ENCODE data around the gene UPK1A. TPM values are rescaled to one million over a fixed set of nuclear protein-coding genes. Genes with fewer than 3 reads are reported as not detected.

Gene UPK1A
- total RNA-seq, result not detected in 2 replicates

DNA sequence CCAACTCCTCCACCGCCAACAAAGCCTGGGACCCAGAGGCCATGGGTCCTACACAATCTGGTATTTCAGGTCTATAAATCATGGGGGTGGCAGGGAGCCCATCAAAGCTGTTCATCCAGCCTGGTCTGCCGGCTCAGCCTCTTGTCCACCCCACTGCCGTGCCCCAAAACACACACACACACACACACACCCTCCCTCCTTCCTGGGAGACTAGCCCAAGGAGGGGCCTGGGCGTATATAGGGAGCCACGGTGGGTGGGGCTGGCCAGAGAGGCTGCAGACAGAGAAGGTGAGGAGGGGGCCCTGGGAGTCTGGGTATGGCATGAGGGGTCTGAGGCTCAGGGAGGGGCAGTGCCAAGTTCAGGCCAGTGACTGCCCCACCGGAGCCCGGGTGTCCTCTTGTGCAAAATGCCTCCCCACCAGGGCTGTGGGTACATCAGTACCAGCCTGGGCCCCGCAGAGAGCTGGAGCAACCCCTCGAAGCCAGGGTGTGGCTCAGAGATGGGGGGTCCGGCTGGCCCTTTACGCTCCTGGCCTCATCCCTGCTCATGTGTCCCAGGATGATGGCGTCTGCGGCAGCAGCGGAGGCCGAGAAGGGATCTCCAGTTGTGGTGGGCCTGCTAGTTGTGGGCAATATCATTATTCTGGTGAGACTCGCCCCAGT lies at the start of gene UPK1A:
Gene UPK1A (plus strand): TSS at position 267 of the 663 bp plus-strand sequence. CDS start 296 bp downstream, at position 563.

DNA sequence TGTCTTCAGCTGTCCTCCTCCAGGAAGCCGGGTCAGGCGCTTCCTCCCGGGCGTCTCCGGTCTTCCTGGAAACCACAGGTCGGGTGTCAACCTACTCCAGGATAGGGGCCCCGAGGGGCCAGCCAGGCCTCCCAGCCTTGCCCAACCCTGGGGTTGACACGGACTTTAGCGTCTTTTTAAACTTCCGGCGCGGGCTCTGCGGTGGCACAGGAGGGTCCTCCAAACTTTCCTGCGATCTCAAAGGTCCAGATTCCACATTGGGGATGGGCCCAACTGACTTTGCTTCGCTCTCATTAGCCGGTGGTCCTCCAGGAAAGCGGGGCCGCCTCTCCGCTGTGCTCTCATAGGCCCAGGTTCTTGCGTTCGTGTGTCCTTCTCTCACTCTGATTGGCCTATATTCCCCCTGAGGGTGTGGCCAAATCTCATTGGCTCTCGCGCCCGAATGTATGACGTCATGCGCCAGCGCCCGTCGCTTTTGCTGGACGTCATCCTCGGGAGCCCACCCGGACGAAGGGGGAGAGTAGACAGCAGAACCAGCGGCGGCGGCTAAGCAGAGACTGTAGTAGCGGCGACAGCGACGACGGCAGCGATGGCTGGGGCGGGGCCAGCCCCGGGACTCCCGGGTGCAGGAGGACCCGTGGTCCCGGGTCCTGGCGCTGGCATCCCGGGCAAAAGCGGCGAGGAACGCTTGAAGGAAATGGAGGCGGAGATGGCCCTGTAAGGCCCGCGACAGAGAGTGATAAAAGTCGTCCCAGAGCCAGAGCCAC lies 37.6 kb upstream of the UPK1A start, which contains the start of gene RBM42:
Gene RBM42 (plus strand): TSS at position 472 of the 767 bp plus-strand sequence. CDS start 118 bp downstream, at position 590.

DNA sequence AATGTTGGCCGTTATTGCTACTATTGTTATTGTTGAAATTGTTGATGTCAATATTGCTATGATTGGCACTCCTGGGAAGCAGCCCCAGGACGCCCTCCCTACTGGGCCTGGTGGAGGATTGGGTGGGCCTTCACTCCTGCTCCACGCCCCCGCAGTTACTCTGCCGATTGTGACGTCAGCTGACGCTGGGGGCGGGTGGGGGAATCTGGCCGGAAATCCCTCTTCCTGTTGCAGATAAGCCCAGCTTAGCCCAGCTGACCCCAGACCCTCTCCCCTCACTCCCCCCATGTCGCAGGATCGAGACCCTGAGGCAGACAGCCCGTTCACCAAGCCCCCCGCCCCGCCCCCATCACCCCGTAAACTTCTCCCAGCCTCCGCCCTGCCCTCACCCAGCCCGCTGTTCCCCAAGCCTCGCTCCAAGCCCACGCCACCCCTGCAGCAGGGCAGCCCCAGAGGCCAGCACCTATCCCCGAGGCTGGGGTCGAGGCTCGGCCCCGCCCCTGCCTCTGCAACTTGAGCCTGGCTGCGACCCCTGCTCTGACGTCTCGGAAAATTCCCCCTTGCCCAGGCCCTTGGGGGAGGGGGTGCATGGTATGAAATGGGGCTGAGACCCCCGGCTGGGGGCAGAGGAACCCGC lies 24.7 kb upstream of the UPK1A start, which contains the start of gene ETV2:
Gene ETV2 (plus strand): TSS at position 231 of the 637 bp plus-strand sequence. CDS start 716 bp downstream, outside the sequence.

DNA sequence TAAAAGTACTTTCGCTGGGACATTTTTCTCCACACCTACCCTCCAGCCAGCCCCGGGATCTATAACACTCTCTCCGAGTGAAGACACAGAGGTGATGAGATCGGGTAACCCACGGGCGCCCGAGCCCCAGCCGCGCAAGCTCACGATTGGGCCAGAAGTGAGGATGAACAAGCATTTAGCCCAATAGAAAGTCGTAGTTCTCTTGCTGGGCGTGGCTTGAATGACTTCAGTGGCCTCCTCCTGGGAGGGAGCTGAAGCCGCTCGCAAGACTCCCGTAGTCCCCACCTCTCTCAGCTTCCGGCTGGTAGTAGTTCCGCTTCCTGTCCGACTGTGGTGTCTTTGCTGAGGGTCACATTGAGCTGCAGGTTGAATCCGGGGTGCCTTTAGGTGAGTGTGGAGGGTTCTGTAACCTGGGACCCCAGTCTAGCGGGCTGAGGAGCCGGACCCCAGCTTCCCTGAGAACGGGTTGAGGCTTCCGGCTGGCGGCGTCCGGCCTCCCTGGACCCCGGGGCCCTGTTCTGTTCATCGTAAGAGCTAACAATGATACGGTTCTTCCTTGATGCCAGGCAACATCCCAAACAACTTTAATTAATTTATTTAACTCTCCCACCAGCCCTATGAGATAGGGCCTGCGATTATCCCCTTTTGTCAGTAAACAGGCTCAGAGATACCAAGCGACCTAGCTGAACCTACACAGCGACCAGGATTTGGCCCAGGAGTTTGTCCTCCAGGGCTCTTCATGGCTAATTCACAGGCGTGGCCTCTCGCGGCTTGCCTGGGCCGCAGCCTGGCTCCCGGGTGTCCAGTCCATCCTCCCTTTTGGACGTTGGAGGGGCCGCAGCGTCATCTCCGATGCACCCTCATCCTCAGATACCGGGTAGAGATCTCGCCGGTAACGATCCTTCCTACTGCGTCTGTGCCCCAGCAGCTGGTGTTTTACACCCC lies 18.0 kb upstream of the UPK1A start, which contains the start of gene COX6B1:
Gene COX6B1 (plus strand): TSS at position 307 of the 945 bp plus-strand sequence. CDS start 2,921 bp downstream, outside the sequence.

DNA sequence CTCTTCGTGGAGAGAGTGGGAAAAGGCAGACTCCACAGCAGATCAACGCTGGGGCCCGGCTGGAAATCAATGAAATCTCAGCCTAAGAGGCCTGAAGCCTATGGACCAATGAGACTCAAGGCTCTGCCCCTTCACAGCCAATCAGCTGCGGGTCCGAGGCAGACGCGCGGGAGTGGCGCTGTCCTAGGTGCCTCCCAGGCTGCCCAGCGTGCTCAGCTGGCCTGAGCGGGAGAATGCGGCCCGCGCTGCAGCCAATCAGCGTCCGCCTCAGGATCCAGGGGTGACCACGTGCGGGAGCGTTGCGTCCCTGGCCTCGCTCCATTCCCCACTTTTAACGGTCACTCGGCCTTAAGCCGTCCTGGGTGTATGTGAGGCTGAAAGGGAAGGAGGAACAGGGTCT lies 37.9 kb downstream of the UPK1A start, which contains the start of gene ZBTB32:
Gene ZBTB32 (plus strand): TSS at position 341 of the 400 bp plus-strand sequence. CDS start 10,069 bp downstream, outside the sequence.

DNA sequence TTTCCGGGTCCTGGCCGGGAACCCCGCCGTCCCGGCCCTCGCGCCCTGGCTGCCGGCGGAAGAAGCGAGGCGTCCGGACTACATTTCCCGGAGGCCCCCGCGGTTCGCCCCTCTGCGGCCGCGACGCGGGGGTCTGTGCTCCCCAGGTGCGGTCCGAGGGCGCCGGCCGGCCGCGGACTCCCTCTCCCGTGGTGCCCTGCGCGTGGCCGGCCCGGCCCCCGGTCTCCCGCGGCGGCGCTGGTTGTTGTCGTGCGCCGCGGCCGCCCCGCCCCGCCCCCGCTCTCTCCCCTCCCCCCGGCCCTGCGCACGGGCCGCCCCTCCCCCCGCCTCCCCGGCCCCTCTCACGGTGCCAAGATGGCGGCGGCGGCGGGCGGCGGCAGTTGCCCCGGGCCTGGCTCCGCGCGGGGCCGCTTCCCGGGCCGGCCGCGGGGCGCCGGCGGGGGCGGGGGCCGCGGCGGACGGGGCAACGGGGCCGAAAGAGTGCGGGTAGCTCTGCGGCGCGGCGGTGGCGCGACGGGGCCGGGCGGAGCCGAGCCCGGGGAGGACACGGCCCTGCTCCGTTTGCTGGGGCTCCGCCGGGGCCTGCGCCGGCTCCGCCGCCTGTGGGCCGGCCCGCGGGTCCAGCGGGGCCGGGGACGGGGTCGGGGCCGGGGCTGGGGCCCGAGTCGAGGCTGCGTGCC lies 51.5 kb downstream of the UPK1A start, which contains the start of gene KMT2B:
Gene KMT2B (plus strand): TSS at position 339 of the 680 bp plus-strand sequence. CDS start 16 bp downstream, at position 355.

Other genes starting within 250 kb of the UPK1A start
- not detected in 2 replicates for gene FFAR2, start 218.3 kb upstream of the UPK1A start, total RNA-seq
- not detected in 2 replicates for gene KRTDAP, start 176.1 kb upstream of the UPK1A start, total RNA-seq
- gene DMKN, start 152.9 kb upstream of the UPK1A start, total RNA-seq, result 14.1 and 21.9 TPM in 2 replicates
- 1.7 and 4.5 TPM in 2 replicates for gene SBSN, start 138.2 kb upstream of the UPK1A start, total RNA-seq
- not detected in 2 replicates for gene GAPDHS, start 133.1 kb upstream of the UPK1A start, total RNA-seq
- gene TMEM147, start 120.9 kb upstream of the UPK1A start, total RNA-seq, result 80.7 and 104 TPM in 2 replicates
- gene ATP4A, start 102.9 kb upstream of the UPK1A start, total RNA-seq, result not detected in 2 replicates
- not detected in 2 replicates for gene PMIS2, start 80.3 kb upstream of the UPK1A start, total RNA-seq
- 9.4 and 16.6 TPM in 2 replicates for gene HAUS5, start 53.8 kb upstream of the UPK1A start, total RNA-seq
- 41.0 and 49.0 TPM in 2 replicates for gene RBM42, start 37.5 kb upstream of the UPK1A start, total RNA-seq
- gene ETV2, start 24.8 kb upstream of the UPK1A start, total RNA-seq, result 0.11 and 0.50 TPM in 2 replicates
- 324 and 362 TPM in 2 replicates for gene COX6B1, start 18.2 kb upstream of the UPK1A start, total RNA-seq
- gene ZBTB32, start 38.0 kb downstream of the UPK1A start, total RNA-seq, result not detected in 2 replicates
- 7.5 TPM in 2 replicates for gene KMT2B, start 51.5 kb downstream of the UPK1A start, total RNA-seq
- gene IGFLR1, start 75.9 kb downstream of the UPK1A start, total RNA-seq, result 0.62 and 0.66 TPM in 2 replicates
- gene U2AF1L4, start 78.9 kb downstream of the UPK1A start, total RNA-seq, result 6.1 and 8.9 TPM in 2 replicates
- 8.6 and 12.1 TPM in 2 replicates for gene PSENEN, start 79.1 kb downstream of the UPK1A start, total RNA-seq
- gene LIN37, start 82.1 kb downstream of the UPK1A start, total RNA-seq, result 12.2 and 16.5 TPM in 2 replicates
- 49.6 and 161 TPM in 2 replicates for gene HSPB6, start 90.5 kb downstream of the UPK1A start, total RNA-seq
- 6.1 and 7.9 TPM in 2 replicates for gene PROSER3, start 91.7 kb downstream of the UPK1A start, total RNA-seq
- gene ARHGAP33, start 109.0 kb downstream of the UPK1A start, total RNA-seq, result 6.2 and 11.7 TPM in 2 replicates
- not detected in 2 replicates for gene PRODH2, start 146.3 kb downstream of the UPK1A start, total RNA-seq
- under 0.01 TPM in 1 of 2 replicates, not detected in the other for gene NPHS1, start 186.0 kb downstream of the UPK1A start, total RNA-seq
- not detected in 2 replicates for gene KIRREL2, start 190.4 kb downstream of the UPK1A start, total RNA-seq
- gene APLP1, start 202.1 kb downstream of the UPK1A start, total RNA-seq, result 3.5 and 6.7 TPM in 2 replicates
- 5.6 and 9.9 TPM in 2 replicates for gene NFKBID, start 234.0 kb downstream of the UPK1A start, total RNA-seq
- 0.22 and 1.5 TPM in 2 replicates for gene HCST, start 236.0 kb downstream of the UPK1A start, total RNA-seq
- not detected in 2 replicates for gene TYROBP, start 241.8 kb downstream of the UPK1A start, total RNA-seq